Naive B cell (primary cell): ENCODE measurements around the gene IL32. TPM values are rescaled to one million over a fixed set of nuclear protein-coding genes. Genes with fewer than 3 reads are reported as not detected.
"Not testable (repeated sequence)": the region's sequence is repeated elsewhere in the genome, so short reads cannot be mapped to it uniquely, and the experiment has no call there.

Experiments used
- ATAC-seq, 2 donors: fragments of 150-1000 bp; cut with Tn5 transposase; 2 replicates each; pipeline ENCODE4 v1.10.0; 2021; ENCODE audit warnings: low read depth in 2 of 2, mild to moderate bottlenecking in 2 of 2, moderate library complexity in 2 of 2
- DNase-seq: peaks from one replicate; pipeline ENCODE4 v3.0.0; 2022
- H3K27ac Mint-ChIP-seq, 6 donors: one replicate each; pipeline ENCODE4 v1.8.0; 2020 to 2022; ENCODE audit warnings: mild to moderate bottlenecking in 6 of 6, mixed read lengths in 6 of 6, moderate library complexity in 5 of 6, inconsistent platforms in 2 of 6
- H3K27me3 Mint-ChIP-seq, 3 donors: one replicate each; pipeline ENCODE4 v1.8.0; 2021 to 2022; ENCODE audit warnings: mixed read lengths in 3 of 3, mild to moderate bottlenecking in 1 of 3
- H3K36me3 Mint-ChIP-seq, 2 donors: one replicate each; pipeline ENCODE4 v1.8.0; 2020 to 2022; ENCODE audit warnings: mixed read lengths in 2 of 2, inconsistent platforms in 1 of 2, mild to moderate bottlenecking in 1 of 2
- H3K4me1 Mint-ChIP-seq, 3 donors: one replicate each; pipeline ENCODE4 v1.8.0; 2020 to 2022; ENCODE audit warnings: mixed read lengths in 3 of 3, inconsistent platforms in 1 of 3, mild to moderate bottlenecking in 1 of 3, moderate library complexity in 1 of 3
- H3K4me3 Mint-ChIP-seq, 8 donors: one replicate each; pipeline ENCODE4 v1.8.0; 2020 to 2022; ENCODE audit warnings: mild to moderate bottlenecking in 8 of 8, mixed read lengths in 8 of 8, moderate library complexity in 8 of 8, inconsistent platforms in 2 of 8
- H3K9me3 Mint-ChIP-seq, 7 donors: one replicate each; pipeline ENCODE4 v1.8.0; 2020 to 2022; ENCODE audit warnings: mixed read lengths in 7 of 7, mild to moderate bottlenecking in 5 of 7, inconsistent platforms in 2 of 7, moderate library complexity in 1 of 7
- polyA plus RNA-seq, 6 donors: library from polyadenylated mRNA; unstranded; fragments of 300-500 nt; fragmentation: Illumina TruSeq; gene quantifications; one replicate each; pipeline ENCODE4 v1.2.3, GENCODE V29; 2021; ENCODE audit warnings: low read depth in 6 of 6

The IL32 gene
- polyA plus RNA-seq, 6 donors from 2014 or later, result 3.0 to 15.0 (median 6.2) TPM

GRCh38 chr16:3050487-3050886 is 15.0 kb upstream of the IL32 start:
- DNase-seq (no peak), ATAC-seq (no peak)
- Mint-ChIP-seq H3K4me1 (peaks cover 16 to 20% (median 16%) of the 10 kb centered on the region in 3 donors), H3K27me3 (peaks cover 6 to 34% (median 16%) of the 10 kb centered on the region in 3 donors), H3K4me3 (no peak overlapping the region), H3K27ac (no peak overlapping the region), H3K36me3 (no peaks in the 10 kb centered on the region), H3K9me3 (no peaks in the 10 kb centered on the region)

GRCh38 chr16:3051009-3051408 is 14.4 kb upstream of the IL32 start:
- Mint-ChIP-seq H3K27me3 (peaks cover 6 to 32% (median 16%) of the 10 kb centered on the region in 3 donors), H3K9me3 (no peaks in the 10 kb centered on the region), H3K36me3 (no peaks in the 10 kb centered on the region), H3K4me3 (no peak overlapping the region), H3K27ac (no peak overlapping the region), H3K4me1 (peaks cover 15 to 24% (median 16%) of the 10 kb centered on the region in 3 donors)
- ATAC-seq (no peak), DNase-seq (no peak)

GRCh38 chr16:3051494-3051893 is 13.9 kb upstream of the IL32 start:
- peaks cover 14 to 24% (median 16%) of the 10 kb centered on the region in 3 donors for H3K4me1 Mint-ChIP-seq
- DNase-seq (no peak), ATAC-seq (no peak)
- H3K36me3 Mint-ChIP-seq, result no peaks in the 10 kb centered on the region
- H3K27me3 Mint-ChIP-seq, result peaks cover 6 to 30% (median 16%) of the 10 kb centered on the region in 3 donors
- H3K4me3 Mint-ChIP-seq, result no peak overlapping the region
- no peak overlapping the region for H3K27ac Mint-ChIP-seq
- no peaks in the 10 kb centered on the region for H3K9me3 Mint-ChIP-seq

GRCh38 chr16:3052571-3053329 is 12.7 kb upstream of the IL32 start:
- not testable (repeated sequence) for H3K4me3 Mint-ChIP-seq, ATAC-seq, H3K9me3 Mint-ChIP-seq, DNase-seq, H3K36me3 Mint-ChIP-seq, H3K27ac Mint-ChIP-seq
- peaks cover 6 to 20% (median 16%) of the 10 kb centered on the region in 3 donors for H3K27me3 Mint-ChIP-seq
- H3K4me1 Mint-ChIP-seq, result peaks cover 19 to 28% (median 20%) of the 10 kb centered on the region in 3 donors

GRCh38 chr16:3053330-3053710 is 12.1 kb upstream of the IL32 start:
- not testable (repeated sequence) for ATAC-seq, H3K9me3 Mint-ChIP-seq, DNase-seq, H3K27ac Mint-ChIP-seq, H3K36me3 Mint-ChIP-seq
- H3K27me3 Mint-ChIP-seq, result peaks cover 3 to 15% (median 10%) of the 10 kb centered on the region in 3 donors
- H3K4me1 Mint-ChIP-seq, result peaks cover 19 to 27% (median 20%) of the 10 kb centered on the region in 3 donors
- H3K4me3 Mint-ChIP-seq, result peak overlapping the region in 1 of 8 donors; percentile 11

- Mint-ChIP-seq H3K27ac (peak overlapping the region in 2 of 6 donors; percentile 2 to 65), H3K27me3 (peaks cover 0 to 3% (median 0%) of the 10 kb centered on the region in 3 donors), H3K4me3 (peak overlapping the region in 3 of 8 donors; percentile 23 to 57 (median 37)), H3K4me1 (peaks cover 25 to 31% (median 30%) of the 10 kb centered on the region in 3 donors), H3K9me3 (no peaks in the 10 kb centered on the region), H3K36me3 (no peaks in the 10 kb centered on the region)
- DNase-seq, result no peak
- ATAC-seq, result no peak
Observed at GRCh38 chr16:3054965-3055733, 10.3 kb upstream of the IL32 start.

- peak overlapping the region in 3 of 8 donors; percentile 25 to 57 (median 37) for H3K4me3 Mint-ChIP-seq
- H3K27me3 Mint-ChIP-seq, ATAC-seq, H3K9me3 Mint-ChIP-seq, H3K27ac Mint-ChIP-seq, H3K36me3 Mint-ChIP-seq, DNase-seq: not testable (repeated sequence)
- H3K4me1 Mint-ChIP-seq, result peaks cover 25 to 31% (median 30%) of the 10 kb centered on the region in 3 donors
Observed at GRCh38 chr16:3055734-3056115, 9.7 kb upstream of the IL32 start.

- H3K27ac Mint-ChIP-seq, result peak overlapping the region in 1 of 6 donors; percentile 54
- peak overlapping the region in 4 of 8 donors; percentile 15 to 67 (median 48) for H3K4me3 Mint-ChIP-seq
- DNase-seq (no peak), ATAC-seq (no peak)
- no peaks in the 10 kb centered on the region for H3K9me3 Mint-ChIP-seq
- no peaks in the 10 kb centered on the region for H3K36me3 Mint-ChIP-seq
- H3K4me1 Mint-ChIP-seq, result peaks cover 25 to 31% (median 30%) of the 10 kb centered on the region in 3 donors
- no peaks in the 10 kb centered on the region for H3K27me3 Mint-ChIP-seq
Observed at GRCh38 chr16:3056336-3057180, 8.9 kb upstream of the IL32 start.

GRCh38 chr16:3057181-3058138 is 8.0 kb upstream of the IL32 start:
- no peaks in the 10 kb centered on the region for H3K36me3 Mint-ChIP-seq
- no peaks in the 10 kb centered on the region for H3K27me3 Mint-ChIP-seq
- H3K4me1 Mint-ChIP-seq, result peaks cover 25 to 31% (median 30%) of the 10 kb centered on the region in 3 donors
- no peaks in the 10 kb centered on the region for H3K9me3 Mint-ChIP-seq
- H3K4me3 Mint-ChIP-seq, result peak overlapping the region; percentile 26 to 84 (median 64)
- DNase-seq, result no peak
- no peak for ATAC-seq
- H3K27ac Mint-ChIP-seq, result no peak overlapping the region

GRCh38 chr16:3058139-3059030 is 7.1 kb upstream of the IL32 start:
- H3K27ac Mint-ChIP-seq, result peak overlapping the region in 1 of 6 donors; percentile 30
- H3K36me3 Mint-ChIP-seq, result no peaks in the 10 kb centered on the region
- peaks cover 25 to 31% (median 30%) of the 10 kb centered on the region in 3 donors for H3K4me1 Mint-ChIP-seq
- ATAC-seq (peak; percentile 50 to 52), DNase-seq (peak; percentile 29)
- peak overlapping the region; percentile 73 to 90 (median 86) for H3K4me3 Mint-ChIP-seq
- no peaks in the 10 kb centered on the region for H3K9me3 Mint-ChIP-seq
- peaks cover 0 to 7% (median 0%) of the 10 kb centered on the region in 3 donors for H3K27me3 Mint-ChIP-seq

- H3K27me3 Mint-ChIP-seq, result peaks cover 0 to 8% (median 0%) of the 10 kb centered on the region in 3 donors
- no peaks in the 10 kb centered on the region for H3K36me3 Mint-ChIP-seq
- DNase-seq (peak; percentile 86), ATAC-seq (peak; percentile 91 to 92)
- H3K4me3 Mint-ChIP-seq, result peak overlapping the region; percentile 73 to 91 (median 88)
- H3K9me3 Mint-ChIP-seq, result no peaks in the 10 kb centered on the region
- peak overlapping the region in 2 of 6 donors; percentile 84 to 95 for H3K27ac Mint-ChIP-seq
- H3K4me1 Mint-ChIP-seq, result peaks cover 18 to 31% (median 24%) of the 10 kb centered on the region in 3 donors
Observed at GRCh38 chr16:3059041-3059722, 6.3 kb upstream of the IL32 start.
